GM18507 (cell line): ENCODE results near the gene ATP9A.

Experiments
- DNase-seq: peaks from one replicate; pipeline ENCODE4 v3.0.0; 2011; ENCODE audit warnings: low read depth; ENCODE audit not compliant: insufficient read length; ENCODE audit errors: extremely low spot score
- FAIRE-seq: peaks from 2 replicates; lab custom pipeline; 2011; peaks lifted over from hg19 to GRCh38; lab: Jason Lieb, UNC

Gene ATP9A

DNA sequence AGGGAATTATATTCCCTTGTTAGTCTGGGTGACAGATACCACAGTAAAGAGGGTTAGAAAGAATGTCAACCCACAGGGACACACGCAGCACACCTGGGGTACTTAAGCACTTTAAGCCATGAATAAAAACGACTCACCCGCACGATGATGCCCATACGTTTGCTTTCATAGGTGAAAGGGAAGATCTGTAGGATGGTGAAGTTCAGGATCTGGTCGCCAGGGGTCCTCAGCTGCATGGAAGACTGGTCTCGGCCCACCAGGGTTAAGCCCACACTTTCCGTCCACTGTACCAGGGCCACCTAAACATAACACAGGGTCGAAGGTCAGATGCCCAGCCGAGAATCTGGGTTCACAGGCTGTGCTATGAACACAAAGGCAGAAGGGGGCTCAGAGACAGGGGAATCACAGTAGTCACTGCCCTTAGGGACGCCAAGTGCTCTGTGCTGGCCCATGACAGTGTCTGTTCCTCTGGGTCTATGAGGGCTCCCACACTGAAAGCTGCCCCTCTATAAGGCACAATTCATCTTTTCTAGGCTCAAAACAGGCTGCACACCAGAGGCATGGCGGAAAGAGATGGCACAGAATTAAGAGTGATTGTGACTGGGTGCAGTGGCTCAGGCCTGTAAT lies 128.9 kb downstream of the ATP9A start:
- no peak for DNase-seq
- FAIRE-seq = peak; percentile 77

DNA sequence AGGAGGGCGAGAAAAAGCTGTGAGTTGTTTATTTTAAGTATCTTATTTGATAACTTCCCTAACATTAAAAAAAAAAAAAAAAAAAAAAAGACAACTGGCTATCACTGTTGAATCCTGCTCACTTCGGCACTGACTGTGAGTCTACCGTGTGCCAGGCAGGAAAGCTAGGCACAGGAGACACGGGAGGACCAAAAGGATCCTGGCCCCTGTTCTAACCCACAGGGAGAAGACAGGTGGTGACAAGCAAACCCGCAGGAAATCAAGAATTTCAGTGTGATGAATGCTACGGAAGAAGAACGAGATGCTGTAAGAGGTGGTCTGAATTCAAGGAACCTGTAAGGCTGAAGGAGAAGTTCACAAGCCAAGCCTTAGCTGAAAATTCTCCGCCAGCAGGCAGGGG lies 130.9 kb downstream of the ATP9A start:
- DNase-seq (no peak), FAIRE-seq (no peak)

DNA sequence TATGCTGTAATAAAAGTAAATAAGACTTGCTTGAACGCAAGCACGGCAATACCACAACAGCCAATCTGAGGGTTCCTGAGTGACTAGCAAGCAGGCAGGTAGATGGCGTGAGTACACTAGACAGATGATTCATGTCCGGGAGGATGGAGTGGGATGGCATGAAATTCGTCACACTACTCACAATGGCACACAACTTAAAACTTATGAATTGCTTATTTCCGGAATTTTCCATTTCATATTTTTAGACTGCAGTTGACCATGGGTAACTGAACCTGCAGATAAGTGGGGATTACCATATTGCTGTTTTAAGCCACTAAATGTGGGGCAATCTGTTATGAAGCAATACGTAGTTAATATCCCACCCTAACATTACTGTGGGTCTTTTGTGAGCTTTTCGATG lies 132.1 kb downstream of the ATP9A start:
- FAIRE-seq (no peak), DNase-seq (no peak)

DNA sequence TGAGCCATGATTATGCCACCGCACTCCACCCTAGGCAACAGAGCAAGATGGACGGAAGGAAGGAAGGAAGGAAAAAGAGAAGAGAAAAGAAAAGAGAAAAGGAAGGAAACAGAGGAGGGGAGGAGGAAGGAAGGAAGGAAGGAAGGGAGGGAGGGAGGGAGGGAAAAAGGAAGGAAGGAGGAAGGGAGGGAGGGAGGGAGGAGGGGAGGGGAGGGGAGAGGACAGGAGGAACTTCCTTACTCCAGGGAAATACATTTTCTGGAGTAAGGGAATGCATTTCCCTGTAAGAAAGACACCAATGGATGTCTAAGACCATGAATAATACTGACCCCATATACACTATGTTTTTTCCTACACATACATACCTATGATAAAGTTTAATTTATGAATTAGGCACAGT lies 132.5 kb downstream of the ATP9A start:
- no peak for DNase-seq
- FAIRE-seq = no peak

DNA sequence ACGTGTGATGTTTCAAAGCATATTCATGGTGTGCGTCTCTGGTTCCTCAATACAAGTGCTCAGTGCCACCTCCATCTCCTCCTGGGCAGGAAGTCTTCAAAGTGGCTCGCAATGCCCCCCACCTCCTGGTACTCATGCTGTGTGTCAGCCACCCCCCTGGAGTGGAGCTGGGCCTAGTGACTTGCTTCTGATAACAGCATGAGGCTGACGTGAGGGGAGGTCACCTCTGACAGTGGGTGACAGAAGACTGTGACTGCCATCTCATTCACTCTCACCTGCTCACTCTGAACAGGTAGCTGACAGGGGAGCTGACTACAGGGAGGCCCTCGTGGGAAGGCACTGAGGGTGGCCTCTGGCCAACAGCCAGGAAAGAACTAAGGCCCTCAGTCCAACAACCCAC lies 133.3 kb downstream of the ATP9A start:
- no peak for DNase-seq
- no peak for FAIRE-seq

DNA sequence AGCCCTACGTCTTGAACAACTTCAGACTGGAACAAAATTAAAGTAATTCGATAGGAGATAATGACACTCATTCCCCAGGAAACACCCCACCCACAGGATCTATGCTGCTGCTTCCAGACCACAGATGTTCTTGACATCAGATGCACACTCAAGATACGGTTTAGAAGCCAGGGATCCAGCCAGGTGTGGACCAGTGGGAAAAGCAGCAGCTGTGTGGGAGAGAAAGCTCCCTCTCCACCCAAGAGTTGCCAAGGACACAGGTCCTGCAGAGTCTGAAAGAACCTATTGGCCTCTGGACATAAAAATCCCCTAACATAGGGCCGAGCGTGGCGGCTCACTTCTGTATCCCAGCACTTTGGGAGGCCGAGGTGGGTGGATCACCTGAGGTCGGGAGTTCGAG lies 133.9 kb downstream of the ATP9A start:
- DNase-seq = no peak
- no peak for FAIRE-seq

DNA sequence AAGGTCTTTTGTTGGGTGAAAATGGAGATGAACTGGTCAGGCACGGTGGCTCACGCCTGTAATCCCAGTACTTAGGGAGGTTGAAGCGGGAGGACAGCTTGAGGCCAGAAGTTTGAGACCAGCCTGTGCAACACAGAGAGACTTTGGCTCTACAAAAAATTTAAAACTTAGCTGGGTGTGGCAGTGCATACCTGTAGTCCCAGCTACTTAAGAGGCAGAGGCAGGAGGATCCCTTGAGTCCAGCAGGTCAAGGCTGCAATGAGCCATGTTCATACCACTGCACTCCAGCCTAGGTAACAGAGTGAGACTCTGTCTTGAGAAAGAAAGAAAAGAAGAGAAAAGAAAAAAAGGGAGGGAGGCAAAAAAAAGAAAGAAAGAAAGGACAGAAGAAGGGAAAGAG lies 134.8 kb downstream of the ATP9A start:
- no peak for DNase-seq
- no peak for FAIRE-seq

DNA sequence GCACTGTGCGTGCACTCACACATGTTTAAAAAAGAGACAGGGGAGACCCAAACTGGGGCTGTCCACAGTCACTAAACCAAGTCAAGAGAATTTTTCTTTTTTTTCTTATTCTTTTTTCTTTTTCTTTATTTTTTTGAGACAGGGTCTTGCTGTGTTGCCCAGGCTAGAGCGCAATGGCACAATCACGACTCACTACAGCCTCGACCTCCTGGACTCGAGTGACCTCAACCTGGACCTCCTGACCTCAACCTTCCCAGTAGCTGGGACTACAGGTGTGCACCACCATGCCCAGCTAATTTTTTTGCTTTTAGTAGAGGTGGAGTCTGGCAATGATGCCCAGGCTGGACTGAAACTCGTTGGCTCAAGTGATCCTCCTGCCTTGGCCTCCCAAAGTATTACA lies 136.2 kb downstream of the ATP9A start:
- no peak for FAIRE-seq
- DNase-seq = no peak

DNA sequence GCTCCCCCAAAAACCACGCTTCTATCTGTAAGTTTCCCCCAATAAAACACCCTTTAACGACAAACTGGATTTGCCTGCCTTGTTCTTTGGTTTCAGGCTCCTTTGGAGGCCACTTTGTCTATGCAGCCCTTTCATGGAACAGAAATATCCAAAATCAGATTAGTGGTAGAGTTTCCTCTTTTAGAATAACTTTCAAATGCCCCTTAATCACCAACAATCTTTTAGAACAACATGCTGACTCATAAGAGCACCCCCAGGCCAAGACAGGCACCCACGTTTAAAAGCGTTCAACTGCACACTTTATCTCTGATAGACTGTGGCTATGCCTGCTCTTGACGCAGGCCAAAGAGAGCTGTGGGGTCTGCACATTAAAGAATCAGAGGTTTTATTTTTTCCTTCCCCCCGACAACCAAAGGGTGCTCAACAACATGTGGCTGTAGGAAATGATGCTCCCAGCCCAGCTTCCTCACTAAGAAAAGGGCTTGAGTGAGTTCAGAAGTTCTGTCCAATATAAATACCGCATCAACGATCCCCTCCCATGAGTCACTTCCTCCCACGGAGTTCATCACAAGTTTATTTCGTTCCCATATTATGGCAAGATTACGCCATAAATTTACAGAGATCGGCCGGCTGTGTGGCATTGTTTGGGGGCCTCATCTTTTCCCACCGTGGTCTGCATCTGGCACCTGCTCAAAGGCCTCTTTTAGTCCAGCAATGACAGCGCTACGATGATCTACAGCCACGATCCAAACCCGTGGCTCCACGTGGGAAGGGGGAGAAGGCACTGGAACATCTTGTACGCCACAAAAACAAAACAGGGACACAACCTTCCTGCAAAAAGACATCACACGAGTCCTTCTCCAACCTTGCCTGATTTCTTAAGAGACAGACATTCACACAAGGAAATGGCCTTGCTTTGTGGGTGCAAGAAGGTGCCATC lies 136.9 kb downstream of the ATP9A start:
- FAIRE-seq = no peak
- no peak for DNase-seq

DNA sequence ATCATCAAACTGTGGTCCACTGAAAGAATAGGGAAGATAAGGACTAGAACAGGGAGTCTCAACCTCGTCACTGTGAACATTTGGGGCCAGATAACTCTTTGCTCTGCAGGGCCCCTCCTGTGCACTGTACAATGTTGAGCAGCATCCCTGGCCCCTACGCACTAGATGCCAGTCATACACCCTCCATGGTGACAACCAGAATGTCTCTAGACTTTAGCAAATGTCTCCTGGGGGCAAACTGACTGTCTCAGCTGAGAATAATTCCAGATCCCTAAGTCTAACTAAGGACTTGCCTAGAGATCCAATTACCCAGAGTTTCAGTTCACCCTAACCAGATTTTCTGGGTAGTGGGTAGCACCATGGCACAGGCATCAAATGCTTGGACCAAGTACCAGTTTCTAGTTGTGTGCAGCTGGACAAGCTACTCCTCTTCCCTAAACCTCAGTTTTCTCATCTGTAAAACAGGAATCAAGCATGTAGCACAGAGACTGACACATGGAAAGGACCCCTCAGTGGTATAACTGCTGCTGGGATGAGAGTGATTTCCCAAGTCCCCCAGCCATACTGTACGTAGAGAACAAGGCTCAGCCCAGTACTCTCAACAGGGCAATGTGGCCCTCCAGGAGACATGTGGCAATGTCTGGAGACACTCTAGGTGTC lies 138.7 kb downstream of the ATP9A start:
- no peak for DNase-seq
- FAIRE-seq = no peak

DNA sequence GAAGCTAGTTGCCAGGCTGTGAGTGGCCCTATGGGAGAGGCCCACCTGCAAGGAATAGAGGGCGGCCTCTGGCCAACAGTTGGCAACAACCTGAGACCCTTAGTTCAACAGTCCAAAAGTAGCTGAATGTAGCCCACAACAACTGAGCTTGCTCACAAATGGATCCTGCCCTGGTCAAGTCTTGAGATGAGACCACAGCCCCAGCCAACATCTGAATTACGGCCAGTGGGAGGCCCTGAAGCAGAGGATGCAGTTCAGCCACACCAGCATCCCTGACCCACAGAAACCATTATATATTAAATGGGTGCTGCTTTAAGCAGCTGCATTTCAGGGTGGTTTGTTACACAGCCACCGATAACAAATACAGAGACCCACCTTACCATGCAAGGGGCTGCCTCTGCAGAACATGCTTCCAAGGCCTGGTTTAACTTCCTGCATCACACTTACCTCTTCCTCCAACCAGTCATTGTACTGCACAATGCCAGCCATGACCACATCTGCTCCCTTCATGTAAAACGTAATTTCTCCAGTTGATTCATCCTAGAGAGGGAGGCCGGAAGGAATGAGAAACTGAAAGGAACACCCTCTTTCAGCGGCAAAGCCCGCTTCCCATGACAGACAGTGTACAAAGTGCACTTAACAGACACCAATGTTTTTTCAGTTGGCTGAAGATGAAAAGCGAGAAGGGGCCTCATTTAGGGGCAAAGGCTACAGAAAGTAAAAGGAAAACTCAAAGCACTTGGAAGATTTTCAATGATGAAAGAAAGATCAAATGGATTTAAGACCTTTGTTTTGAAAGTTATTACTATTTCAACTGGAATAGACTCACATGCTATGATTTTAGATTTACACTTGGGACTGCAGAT lies 139.4 kb downstream of the ATP9A start:
- FAIRE-seq = no peak
- no peak for DNase-seq

DNA sequence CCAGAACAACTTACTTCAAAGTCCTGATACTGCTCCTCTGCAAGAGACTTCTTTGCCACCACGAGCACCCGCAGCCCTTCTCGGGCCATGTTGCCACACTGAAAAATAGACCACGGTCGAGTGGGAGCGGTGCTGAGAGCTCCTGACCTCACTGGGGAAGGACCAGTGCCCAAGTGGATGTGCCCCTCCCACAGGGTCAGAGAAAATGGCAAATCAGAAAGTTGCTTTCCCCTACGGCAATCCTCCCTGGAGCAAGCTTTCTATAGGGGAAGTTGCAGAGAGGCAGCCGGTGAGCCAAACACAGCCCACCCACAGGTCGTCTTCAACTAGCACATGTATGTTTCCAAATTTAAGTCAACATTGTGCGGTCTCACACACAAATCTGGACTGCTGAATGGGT lies 140.6 kb downstream of the ATP9A start:
- FAIRE-seq (no peak), DNase-seq (no peak)

DNA sequence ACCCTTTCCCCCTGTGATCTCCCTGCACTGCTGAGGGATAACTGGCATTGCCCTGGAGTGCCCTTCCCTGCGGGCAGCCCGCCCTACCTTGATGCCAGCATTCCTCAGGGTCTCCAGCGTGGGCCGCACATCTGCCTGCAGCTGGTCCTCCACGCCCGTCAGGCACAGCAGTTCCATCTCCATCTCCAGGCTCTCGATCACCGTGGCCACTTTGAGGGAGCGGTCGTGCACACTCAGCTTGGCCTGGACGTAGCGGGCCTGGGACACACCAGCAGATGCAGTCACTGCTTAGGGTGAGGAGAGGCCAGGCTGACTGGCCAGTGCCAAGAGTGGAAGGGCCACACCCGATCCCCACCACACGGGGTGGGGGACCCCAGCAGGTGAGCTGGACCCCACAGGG lies 143.1 kb downstream of the ATP9A start:
- FAIRE-seq = no peak

DNA sequence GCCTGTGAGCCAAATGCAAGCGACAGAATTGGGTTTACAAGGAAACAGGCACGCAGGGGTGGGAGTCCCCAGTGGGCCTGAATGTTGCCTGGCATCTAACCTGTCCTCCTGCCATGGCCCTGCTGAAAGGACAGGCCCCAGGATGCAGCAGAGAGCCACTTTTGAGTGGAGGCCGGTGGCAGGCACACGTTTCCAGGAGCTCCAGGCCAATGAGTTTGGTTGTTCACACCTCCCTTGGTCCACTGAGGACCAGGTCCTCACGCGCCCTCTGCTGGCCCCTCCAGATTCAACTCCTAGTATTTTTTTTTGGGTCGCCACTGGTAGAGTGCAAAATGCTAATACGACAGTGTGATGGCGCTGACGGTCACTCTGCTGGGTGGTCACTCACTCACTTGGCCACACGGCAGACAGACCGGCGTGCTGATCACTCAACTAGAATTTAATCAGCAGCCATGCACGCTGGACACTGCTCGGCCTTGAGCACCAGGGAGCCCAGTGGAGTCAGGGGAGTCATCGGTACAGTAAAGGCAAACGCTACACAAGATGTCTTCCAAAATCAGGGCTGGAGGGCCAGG lies 143.9 kb downstream of the ATP9A start:
- FAIRE-seq = peak; percentile 68

More for the DNA sequence above, 143.1 kb downstream of the ATP9A start:
- DNase-seq = no peak

DNA sequence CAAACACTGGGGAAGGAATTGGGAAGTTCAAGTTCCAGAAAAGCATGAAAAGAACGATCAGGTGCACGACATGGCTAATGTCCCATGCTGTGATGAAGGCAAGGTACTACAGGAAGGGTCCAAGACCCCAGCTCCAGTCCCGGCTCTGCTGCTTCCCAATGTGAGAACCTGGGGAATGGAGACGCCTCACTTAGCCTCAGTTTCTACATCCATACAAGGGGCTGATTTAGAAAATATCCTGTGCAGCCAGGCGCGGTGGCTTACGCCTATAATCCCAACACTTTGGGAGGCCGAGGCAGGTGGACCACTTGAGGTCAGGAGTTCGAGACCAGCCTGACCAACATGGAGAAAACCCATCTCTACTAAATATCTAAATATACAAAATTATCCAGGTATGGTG lies 144.9 kb downstream of the ATP9A start:
- no peak for DNase-seq
- FAIRE-seq = no peak

More for the DNA sequence above, 143.9 kb downstream of the ATP9A start:
- peak; percentile 52 for DNase-seq

DNA sequence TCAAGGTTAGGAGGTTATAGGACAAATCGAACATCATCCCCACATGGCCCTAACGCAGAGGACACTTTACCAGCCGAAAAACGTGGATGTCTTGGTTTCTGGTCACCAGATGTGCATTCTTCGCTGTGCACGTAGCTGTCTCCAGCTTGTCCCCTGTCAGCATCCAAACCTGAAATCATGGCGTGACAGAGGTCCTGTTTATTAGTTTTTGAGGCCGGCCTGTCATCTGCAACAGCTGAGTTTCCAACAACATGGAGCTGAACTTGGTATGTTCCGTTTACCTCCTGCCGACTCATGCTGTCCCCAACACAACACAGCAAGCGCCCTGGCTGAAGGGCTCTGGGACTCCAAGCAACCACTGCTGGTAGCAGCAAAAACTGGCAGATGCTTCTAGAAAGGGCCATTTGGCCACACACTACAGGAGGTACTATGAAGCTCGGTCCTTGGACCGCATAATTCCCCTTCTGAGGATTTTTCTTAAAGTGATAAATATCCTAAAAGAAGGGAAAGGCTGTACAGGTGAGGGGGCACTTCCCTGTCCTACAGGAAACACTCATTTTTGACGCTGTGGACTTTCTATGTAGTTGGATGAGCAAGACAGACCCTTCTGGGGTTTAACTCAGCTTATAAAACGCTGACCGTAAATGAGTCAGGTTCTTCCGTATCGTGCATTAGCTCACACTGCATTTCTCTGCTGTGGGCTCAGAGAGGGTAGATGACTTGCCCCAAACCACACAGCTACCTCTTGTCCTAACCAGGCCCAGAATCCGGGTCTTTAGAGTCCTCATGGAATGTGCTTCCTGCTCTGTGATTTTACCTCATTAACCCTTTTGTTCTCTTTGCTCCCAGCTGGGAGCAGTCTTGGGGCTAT lies 146.0 kb downstream of the ATP9A start:
- DNase-seq = no peak
- FAIRE-seq = no peak

DNA sequence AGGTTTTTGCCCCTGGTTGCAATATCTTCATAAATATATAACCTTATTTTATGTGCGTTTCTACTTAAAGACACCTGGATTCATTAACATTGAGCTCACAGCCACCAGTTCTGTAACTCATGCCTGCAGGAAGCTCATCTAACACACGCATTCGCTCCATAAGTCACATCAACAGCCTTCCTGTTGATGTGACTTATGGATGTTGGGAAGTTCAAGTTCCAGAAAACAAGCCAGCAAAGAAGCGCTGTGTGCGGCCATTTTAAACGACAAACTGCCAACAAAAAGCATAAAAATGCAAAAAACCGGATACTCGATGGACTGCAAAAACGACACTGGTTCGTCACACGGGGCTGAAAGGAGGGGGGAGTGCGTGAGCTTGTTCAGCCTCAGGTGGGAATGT lies 147.8 kb downstream of the ATP9A start:
- DNase-seq (no peak), FAIRE-seq (no peak)

DNA sequence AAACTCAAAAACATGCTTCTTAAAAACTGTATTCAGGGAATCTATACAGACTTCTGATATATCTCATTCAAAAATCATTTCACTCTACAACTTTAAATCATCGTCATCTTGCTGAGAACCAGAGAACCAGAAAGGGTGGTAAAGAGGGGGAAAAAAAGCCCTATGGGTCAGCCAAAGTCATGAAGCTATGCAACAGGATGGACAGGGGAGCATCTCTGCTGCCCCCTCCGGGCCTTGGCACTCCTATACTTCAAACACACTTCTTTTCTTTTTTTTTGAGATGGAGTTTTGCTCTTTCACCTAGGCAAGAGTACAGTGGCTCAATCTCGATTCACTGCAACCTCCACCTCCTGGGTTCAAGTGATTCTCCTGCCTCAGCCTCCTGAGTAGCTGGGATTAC lies 152.1 kb downstream of the ATP9A start:
- DNase-seq (no peak), FAIRE-seq (no peak)
